Neural progenitor cell (in vitro differentiated cells): ENCODE results near the gene LYRM4. TPM values are rescaled to one million over a fixed set of nuclear protein-coding genes. Genes with fewer than 3 reads are reported as not detected.

ENCODE experiments used
- DNase-seq: peaks from one replicate; pipeline ENCODE4 v3.0.0-alpha.2; 2016; ENCODE audit warnings: low spot score
- H2AFZ ChIP-seq: fragments of 200-600 bp; sonication (generic); replicated peaks from 2 replicates; pipeline ENCODE4 v1.6.1; 2016; ENCODE audit warnings: antibody characterized with exemption
- H3F3A ChIP-seq: fragments of 200-600 bp; sonication (generic); 2 replicates; pipeline ENCODE4 v1.6.1; 2016; ENCODE audit warnings: antibody characterized with exemption, low read depth
- H3K27ac ChIP-seq: fragments of 200-600 bp; sonication (generic); 2 replicates; pipeline ENCODE4 v1.5.1; 2016; ENCODE audit warnings: mild to moderate bottlenecking
- H3K27me3 ChIP-seq: fragments of 200-600 bp; sonication (generic); 2 replicates; pipeline ENCODE4 v1.6.1; 2016; ENCODE audit warnings: mild to moderate bottlenecking, moderate library complexity
- H3K36me3 ChIP-seq: fragments of 200-600 bp; sonication (generic); 2 replicates; pipeline ENCODE4 v1.5.1; 2016
- H3K4me1 ChIP-seq: fragments of 200-600 bp; sonication (generic); 2 replicates; pipeline ENCODE4 v1.6.1; 2016; ENCODE audit warnings: mixed run types
- H3K4me2 ChIP-seq: fragments of 200-600 bp; sonication (generic); 2 replicates; pipeline ENCODE4 v1.6.1; 2016
- H3K4me3 ChIP-seq: fragments of 200-600 bp; sonication (generic); 2 replicates; pipeline ENCODE4 v1.5.1; 2016
- H3K79me2 ChIP-seq: fragments of 200-600 bp; sonication (generic); 2 replicates; pipeline ENCODE4 v1.6.1; 2016; ENCODE audit warnings: low read depth
- H3K9ac ChIP-seq: fragments of 200-600 bp; sonication (generic); 2 replicates; pipeline ENCODE4 v1.6.1; 2016
- H3K9me3 ChIP-seq: fragments of 200-600 bp; sonication (generic); 2 replicates; pipeline ENCODE4 v1.5.1; 2016; ENCODE audit warnings: low read depth
- H4K20me1 ChIP-seq: fragments of 200-600 bp; sonication (generic); 2 replicates; pipeline ENCODE4 v1.6.1; 2016; ENCODE audit warnings: low read depth
- H3K27ac Mint-ChIP-seq: 3 replicates; pipeline ENCODE4 v1.8.0; 2021; ENCODE audit warnings: mixed read lengths
- H3K27me3 Mint-ChIP-seq: 2 replicates; pipeline ENCODE4 v1.8.0; 2022; ENCODE audit warnings: low read depth, mild to moderate bottlenecking, inconsistent platforms, moderate library complexity, mixed read lengths; ENCODE audit not compliant: insufficient read depth
- H3K36me3 Mint-ChIP-seq: 3 replicates; pipeline ENCODE4 v1.8.0; 2021; ENCODE audit warnings: mixed read lengths
- H3K4me1 Mint-ChIP-seq: 3 replicates; pipeline ENCODE4 v1.8.0; 2021; ENCODE audit warnings: mixed read lengths
- H3K4me3 Mint-ChIP-seq: 3 replicates; pipeline ENCODE4 v1.8.0; 2021; ENCODE audit warnings: mild to moderate bottlenecking, moderate library complexity, mixed read lengths
- H3K9me3 Mint-ChIP-seq: 3 replicates; pipeline ENCODE4 v1.8.0; 2020; ENCODE audit warnings: mixed read lengths
- CTCF ChIP-seq: fragments of 200-600 bp; sonication (generic); IDR thresholded peaks from 2 replicates; pipeline ENCODE4 v1.5.1; 2017; ENCODE audit warnings: antibody characterized with exemption, mild to moderate bottlenecking
- EZH2 ChIP-seq: fragments of 200-600 bp; sonication (generic); IDR thresholded peaks from 2 replicates; pipeline ENCODE4 v1.6.1; 2017; ENCODE audit warnings: antibody characterized with exemption, mild to moderate bottlenecking, moderate library complexity
- EZH2phosphoT487 ChIP-seq: fragments of 200-600 bp; sonication (generic); IDR thresholded peaks from 2 replicates; pipeline ENCODE4 v1.6.1; 2017; ENCODE audit warnings: antibody characterized with exemption
- total RNA-seq: library from RNA; depleted of rRNA; stranded (reverse); fragments of >200 nt; gene quantifications from 2 replicates; pipeline ENCODE4 v1.2.3, GENCODE V29; 2015; ENCODE audit warnings: low replicate concordance

LYRM4 gene
- total RNA-seq, 1 donor from 2014 or later: 23.9 TPM

GRCh38 chr6:5159162-5159561 lies 101.6 kb downstream of the LYRM4 start:
- TF ChIP-seq CTCF (no peak), EZH2phosphoT487 (no peak), EZH2 (no peak)
- H3K9me3 ChIP-seq: no peaks in the 10 kb centered on the region
- H3K4me2 ChIP-seq: no peak overlapping the region
- H3F3A ChIP-seq: no peaks in the 10 kb centered on the region
- no peak overlapping the region for H3K9ac ChIP-seq
- no peaks in the 10 kb centered on the region for H3K36me3 ChIP-seq
- peaks cover 5% of the 10 kb centered on the region for H4K20me1 ChIP-seq
- H3K27ac ChIP-seq: no peak overlapping the region
- H2AFZ ChIP-seq: no peak overlapping the region
- H3K36me3 Mint-ChIP-seq: no peaks in the 10 kb centered on the region
- H3K4me1 Mint-ChIP-seq: peaks cover 35% of the 10 kb centered on the region
- H3K27ac Mint-ChIP-seq: no peak overlapping the region
- no peaks in the 10 kb centered on the region for H3K79me2 ChIP-seq
- H3K4me3 ChIP-seq: no peak overlapping the region
- H3K9me3 Mint-ChIP-seq: no peaks in the 10 kb centered on the region
- no peak overlapping the region for H3K4me3 Mint-ChIP-seq
- H3K4me1 ChIP-seq: peaks cover 7% of the 10 kb centered on the region
- no peaks in the 10 kb centered on the region for H3K27me3 ChIP-seq
- no peaks in the 10 kb centered on the region for H3K27me3 Mint-ChIP-seq
- no peak for DNase-seq

GRCh38 chr6:5158180-5158579 lies 102.6 kb downstream of the LYRM4 start:
- Mint-ChIP-seq H3K4me3 (no peak overlapping the region), H3K36me3 (no peaks in the 10 kb centered on the region), H3K27me3 (no peaks in the 10 kb centered on the region), H3K9me3 (no peaks in the 10 kb centered on the region), H3K4me1 (peaks cover 35% of the 10 kb centered on the region), H3K27ac (no peak overlapping the region)
- H3K27me3 ChIP-seq: no peaks in the 10 kb centered on the region
- no peak for DNase-seq
- H3K4me1 ChIP-seq: peaks cover 7% of the 10 kb centered on the region
- H3K36me3 ChIP-seq: no peaks in the 10 kb centered on the region
- no peak overlapping the region for H3K27ac ChIP-seq
- no peak for TF ChIP-seq EZH2
- no peak for TF ChIP-seq CTCF
- no peak for TF ChIP-seq EZH2phosphoT487
- no peaks in the 10 kb centered on the region for H3F3A ChIP-seq
- H3K4me3 ChIP-seq: no peak overlapping the region
- no peaks in the 10 kb centered on the region for H3K79me2 ChIP-seq
- H4K20me1 ChIP-seq: peaks cover 5% of the 10 kb centered on the region
- H3K9ac ChIP-seq: no peak overlapping the region
- no peak overlapping the region for H3K4me2 ChIP-seq
- H3K9me3 ChIP-seq: no peaks in the 10 kb centered on the region
- H2AFZ ChIP-seq: no peak overlapping the region

- no peaks in the 10 kb centered on the region for H3K9me3 ChIP-seq
- Mint-ChIP-seq H3K4me3 (no peak overlapping the region), H3K4me1 (peaks cover 38% of the 10 kb centered on the region), H3K27me3 (no peaks in the 10 kb centered on the region), H3K27ac (no peak overlapping the region), H3K36me3 (no peaks in the 10 kb centered on the region), H3K9me3 (no peaks in the 10 kb centered on the region)
- no peaks in the 10 kb centered on the region for H3K36me3 ChIP-seq
- TF ChIP-seq EZH2 (no peak), EZH2phosphoT487 (no peak), CTCF (no peak)
- no peaks in the 10 kb centered on the region for H3F3A ChIP-seq
- no peak overlapping the region for H3K9ac ChIP-seq
- no peaks in the 10 kb centered on the region for H3K79me2 ChIP-seq
- peaks cover 5% of the 10 kb centered on the region for H4K20me1 ChIP-seq
- H3K4me1 ChIP-seq: peaks cover 7% of the 10 kb centered on the region
- no peak overlapping the region for H3K4me2 ChIP-seq
- no peak overlapping the region for H3K4me3 ChIP-seq
- H2AFZ ChIP-seq: no peak overlapping the region
- DNase-seq: no peak
- H3K27me3 ChIP-seq: no peaks in the 10 kb centered on the region
- no peak overlapping the region for H3K27ac ChIP-seq
Observed at GRCh38 chr6:5157621-5158138, 103.1 kb downstream of the LYRM4 start.
